ENCODE data around the gene ARHGAP6.
"Not testable (repeated sequence)": the region's sequence is repeated elsewhere in the genome, so short reads cannot be mapped to it uniquely, and the experiment has no call there.

The ARHGAP6 gene

DNA sequence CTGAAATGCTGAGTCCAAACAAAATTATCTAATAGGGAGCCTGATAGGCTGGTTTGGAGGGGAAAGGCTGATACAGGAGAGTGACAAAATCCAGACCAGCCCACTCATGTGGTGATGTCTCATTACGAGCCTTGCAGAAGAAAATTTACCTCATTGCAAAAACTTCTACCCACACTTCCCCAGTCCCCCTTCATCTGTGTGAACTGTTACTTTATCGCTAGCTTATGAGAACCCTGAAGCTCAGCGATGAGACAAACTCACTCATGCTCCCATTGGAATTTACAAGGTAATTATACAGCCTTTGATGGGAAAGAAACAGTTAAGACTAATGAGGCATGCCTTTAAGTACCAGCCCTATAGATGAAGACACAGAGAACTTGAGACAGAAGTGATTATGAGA, 76.1 kb downstream of the ARHGAP6 start:
- TF ChIP-seq ZFX (IDR thresholded peaks at IDR 0.05), result no peak
- TF ChIP-seq, protein P1, sequence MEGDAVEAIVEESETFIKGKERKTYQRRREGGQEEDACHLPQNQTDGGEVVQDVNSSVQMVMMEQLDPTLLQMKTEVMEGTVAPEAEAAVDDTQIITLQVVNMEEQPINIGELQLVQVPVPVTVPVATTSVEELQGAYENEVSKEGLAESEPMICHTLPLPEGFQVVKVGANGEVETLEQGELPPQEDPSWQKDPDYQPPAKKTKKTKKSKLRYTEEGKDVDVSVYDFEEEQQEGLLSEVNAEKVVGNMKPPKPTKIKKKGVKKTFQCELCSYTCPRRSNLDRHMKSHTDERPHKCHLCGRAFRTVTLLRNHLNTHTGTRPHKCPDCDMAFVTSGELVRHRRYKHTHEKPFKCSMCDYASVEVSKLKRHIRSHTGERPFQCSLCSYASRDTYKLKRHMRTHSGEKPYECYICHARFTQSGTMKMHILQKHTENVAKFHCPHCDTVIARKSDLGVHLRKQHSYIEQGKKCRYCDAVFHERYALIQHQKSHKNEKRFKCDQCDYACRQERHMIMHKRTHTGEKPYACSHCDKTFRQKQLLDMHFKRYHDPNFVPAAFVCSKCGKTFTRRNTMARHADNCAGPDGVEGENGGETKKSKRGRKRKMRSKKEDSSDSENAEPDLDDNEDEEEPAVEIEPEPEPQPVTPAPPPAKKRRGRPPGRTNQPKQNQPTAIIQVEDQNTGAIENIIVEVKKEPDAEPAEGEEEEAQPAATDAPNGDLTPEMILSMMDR (conservative IDR thresholded peaks at IDR 0.05), result no peak
- H3K27ac ChIP-seq, result no peak overlapping the region

DNA sequence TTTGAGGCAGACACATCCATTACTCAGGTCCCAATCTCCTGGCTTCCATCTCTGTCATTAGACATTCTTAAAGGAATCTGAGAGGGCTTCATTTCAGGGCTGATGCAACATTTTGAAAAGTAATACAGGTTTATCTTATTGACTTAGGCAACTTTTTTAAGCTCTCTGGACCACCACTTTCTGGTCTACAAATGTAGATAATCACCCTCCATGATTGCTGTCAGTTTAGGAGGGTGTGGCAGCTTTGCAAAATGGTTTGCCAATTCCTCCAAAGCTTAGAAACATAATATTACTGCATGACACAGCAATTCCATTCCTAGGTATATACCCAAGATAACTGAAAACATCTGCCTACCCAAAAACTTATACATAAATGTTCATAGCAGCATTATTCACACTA, 77.6 kb downstream of the ARHGAP6 start:
- TF ChIP-seq, protein P1 (conservative IDR thresholded peaks at IDR 0.05), result no peak
- TF ChIP-seq ZFX (IDR thresholded peaks at IDR 0.05), result no peak
- H3K27ac ChIP-seq, result no peak overlapping the region

DNA sequence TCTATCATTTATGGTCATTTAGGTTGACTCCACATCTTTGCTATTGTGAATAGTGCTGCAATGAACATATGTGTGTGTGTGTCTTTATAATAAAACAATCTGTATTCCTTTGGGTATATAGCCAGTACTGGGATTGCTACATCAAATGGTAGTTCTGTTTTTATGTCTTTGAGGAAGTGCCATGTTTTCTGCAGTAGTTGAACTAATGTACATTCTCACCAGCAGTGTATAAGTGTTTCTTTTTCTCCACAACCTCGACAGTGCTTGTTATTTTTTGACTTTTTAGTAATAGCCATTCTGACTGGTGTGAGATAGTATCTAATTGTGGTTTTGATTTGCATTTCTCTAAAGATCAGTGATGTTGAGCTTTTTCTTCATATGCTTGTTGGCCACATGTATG, 80.5 kb downstream of the ARHGAP6 start:
- TF ChIP-seq, protein P1 (conservative IDR thresholded peaks at IDR 0.05), result no peak
- TF ChIP-seq ZFX (IDR thresholded peaks at IDR 0.05), result no peak

DNA sequence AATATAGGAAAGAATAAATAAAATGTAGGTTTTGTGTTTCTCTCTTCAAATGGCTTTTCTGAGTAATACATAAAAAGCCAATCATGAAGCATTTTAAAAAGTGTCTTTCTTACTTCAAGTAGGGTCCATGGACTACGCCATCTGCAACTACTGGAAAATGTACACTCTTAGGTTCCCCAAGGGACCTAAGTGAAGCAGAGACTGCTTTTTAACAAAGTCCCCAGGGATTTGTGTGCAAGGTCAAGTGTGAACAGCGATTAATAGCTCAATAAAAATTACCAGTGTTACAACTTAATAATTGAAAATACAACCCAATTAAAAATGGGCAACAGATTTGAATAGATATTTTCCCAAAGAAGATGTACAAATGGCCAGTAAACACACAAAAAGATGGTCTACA, 84.9 kb downstream of the ARHGAP6 start:
- H3K27ac ChIP-seq, result no peak overlapping the region
- TF ChIP-seq, protein P1 (conservative IDR thresholded peaks at IDR 0.05), result no peak
- no peak for TF ChIP-seq ZFX (IDR thresholded peaks at IDR 0.05)

More for the DNA sequence above, 80.5 kb downstream of the ARHGAP6 start:
- no peak overlapping the region for H3K27ac ChIP-seq

DNA sequence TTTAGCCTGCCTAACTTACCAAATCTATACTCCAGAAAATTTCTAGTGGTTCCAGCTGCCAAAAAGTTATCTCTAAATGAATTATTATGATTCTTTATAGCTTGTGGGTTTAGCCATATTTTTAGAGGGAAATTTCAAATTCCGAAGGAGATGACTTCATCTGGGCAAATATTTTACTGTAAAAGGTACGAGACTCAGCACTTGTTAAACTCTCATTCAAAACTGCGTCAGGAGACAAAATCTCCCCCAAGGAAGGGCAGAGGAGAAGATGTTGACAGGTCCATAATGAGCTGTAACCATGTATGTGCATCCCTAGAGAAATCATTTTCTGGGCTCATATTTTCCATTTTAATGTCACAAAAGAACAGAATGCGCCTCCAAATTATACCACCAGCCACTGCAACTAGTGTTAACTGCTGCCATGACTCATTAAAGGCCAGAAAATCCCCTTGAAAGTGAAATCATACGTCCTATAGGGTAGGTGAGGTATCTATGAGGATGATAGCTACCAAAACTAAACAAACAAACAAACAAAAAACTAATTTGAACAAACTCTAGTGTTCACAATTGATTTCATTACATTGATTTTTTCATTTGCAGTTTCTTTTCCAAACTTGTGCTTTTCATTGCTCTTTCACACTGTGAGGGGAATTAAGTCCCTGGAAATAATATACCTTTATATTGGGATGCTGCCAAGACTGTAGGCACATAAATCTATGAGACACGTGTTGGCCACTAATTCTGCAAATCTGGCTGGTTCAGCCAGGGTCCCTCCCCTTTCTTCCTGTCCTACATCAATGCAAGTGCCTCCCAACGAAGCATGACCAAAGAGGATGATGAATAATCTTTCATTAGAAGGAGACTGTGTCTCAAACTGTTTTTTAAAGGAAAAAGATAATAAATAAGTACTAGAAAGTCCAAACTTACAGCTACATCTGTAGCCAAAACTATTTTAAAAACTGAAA, 85.8 kb downstream of the ARHGAP6 start:
- H3K27ac ChIP-seq, result no peak overlapping the region

DNA sequence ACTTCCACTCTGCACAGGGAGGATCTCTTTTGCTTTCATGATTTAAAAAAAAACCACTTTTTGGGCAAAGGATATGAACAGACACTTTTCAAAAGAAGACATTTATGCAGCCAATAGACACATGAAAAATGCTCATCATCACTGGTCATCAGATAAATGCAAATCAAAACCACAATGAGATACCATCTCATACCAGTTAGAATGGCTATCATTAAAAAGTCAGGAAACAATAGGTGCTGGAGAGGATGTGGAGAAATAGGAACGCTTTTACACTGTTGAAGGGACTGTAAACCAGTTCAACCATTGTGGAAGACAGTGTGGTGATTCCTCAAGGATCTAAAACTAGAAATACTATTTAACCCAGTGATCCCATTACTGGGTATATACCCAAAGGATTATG, 87.4 kb downstream of the ARHGAP6 start:
- not testable (repeated sequence) for H3K27ac ChIP-seq

More for the DNA sequence above, 85.8 kb downstream of the ARHGAP6 start:
- no peak for TF ChIP-seq ZFX (IDR thresholded peaks at IDR 0.05)
- TF ChIP-seq, protein P1 (conservative IDR thresholded peaks at IDR 0.05), result no peak

DNA sequence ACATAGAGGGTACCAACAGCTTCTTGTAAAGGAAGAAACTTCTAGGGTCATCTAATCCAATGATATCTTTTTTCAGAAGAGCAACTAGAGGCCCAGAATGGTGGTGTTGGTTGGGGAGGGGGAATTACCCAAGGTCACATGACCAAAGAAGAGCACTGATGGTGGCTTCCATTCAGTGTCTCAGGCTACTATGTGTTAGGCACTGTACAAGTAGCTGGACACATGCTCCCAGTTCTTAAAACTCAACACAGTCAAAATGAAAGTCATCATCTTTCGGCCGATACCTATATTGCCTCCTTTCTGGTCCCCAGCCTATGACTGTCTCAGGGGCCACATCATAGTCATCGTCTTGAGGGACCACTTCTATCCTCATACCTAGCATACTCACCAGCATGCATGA, 88.1 kb downstream of the ARHGAP6 start:
- no peak overlapping the region for H3K27ac ChIP-seq
- no peak for TF ChIP-seq ZFX (IDR thresholded peaks at IDR 0.05)
- TF ChIP-seq, protein P1 (conservative IDR thresholded peaks at IDR 0.05), result no peak

All from C4-2B (cell line).